Measurements from ENCODE around the gene GOLPH3. TPM values are rescaled to one million over a fixed set of nuclear protein-coding genes. Genes with fewer than 3 reads are reported as not detected.

The GOLPH3 gene
- total RNA-seq, 1 experiment from 2014 or later, result 46.2 TPM

DNA sequence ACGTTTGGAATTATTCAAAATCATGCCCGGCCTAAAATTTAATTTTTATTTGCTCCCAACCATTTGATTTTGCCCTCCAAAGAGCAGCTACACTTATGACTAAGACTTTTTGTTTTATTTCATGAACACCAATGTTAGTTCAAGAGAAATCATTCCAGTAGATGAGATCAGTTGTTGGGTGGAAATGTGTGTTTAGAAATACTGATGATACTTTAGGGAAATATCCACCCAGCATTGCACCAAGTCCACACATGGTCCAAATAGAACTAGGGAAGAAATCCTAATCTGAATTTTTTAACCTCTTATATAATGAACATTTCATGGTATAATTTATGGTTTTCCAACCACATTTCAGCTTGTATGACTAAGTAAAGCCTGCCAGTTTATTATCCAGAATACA, 28.3 kb upstream of the GOLPH3 start:
- no peak overlapping the region for H3K27ac ChIP-seq (ENCODE audit: low read length)
- no peak for ATAC-seq

DNA sequence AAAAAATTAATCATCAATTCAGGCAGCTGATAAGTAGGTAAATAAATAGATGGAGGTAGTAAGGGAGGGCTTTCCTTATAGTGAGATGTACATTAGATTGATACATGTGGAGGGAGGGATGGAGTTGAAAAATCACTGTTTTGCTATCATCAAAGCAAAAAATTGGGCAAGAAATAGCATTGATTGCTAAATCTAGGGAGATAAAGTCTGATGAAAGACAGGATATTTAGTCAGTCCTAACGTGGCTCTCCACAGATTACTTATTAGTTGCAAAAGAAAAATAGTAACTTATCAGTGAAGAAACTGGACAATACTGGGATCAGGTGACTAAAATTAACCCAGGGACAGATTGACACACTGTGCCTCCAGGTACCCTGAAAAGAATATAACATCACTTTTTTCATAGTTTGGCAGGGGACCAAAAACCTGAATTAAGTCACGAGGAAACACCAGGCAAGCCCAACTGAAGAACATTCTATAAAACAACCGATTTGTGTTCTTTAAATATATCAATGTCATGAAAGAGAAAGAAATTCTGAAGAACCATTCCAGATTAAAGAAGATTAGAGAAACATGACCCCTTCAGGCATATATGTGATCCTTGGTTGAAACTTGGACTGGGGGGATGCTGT, 27.1 kb upstream of the GOLPH3 start:
- Histone ChIP-seq H3K27ac (ENCODE audit: low read length) (peak overlapping the region; percentile 16), H3K4me3 (ENCODE audit: low read length) (no peak overlapping the region), H3K9me3 (ENCODE audit: low read length) (no peaks in the 10 kb centered on the region), H2AFZ (ENCODE audit: low read length) (no peak overlapping the region), H3K27me3 (ENCODE audit: low read length) (no peaks in the 10 kb centered on the region), H3F3A (ENCODE audit: low read length, unreplicated experiment) (peaks cover 8% of the 10 kb centered on the region), H3K9ac (ENCODE audit: low read length) (no peak overlapping the region), H3K4me2 (ENCODE audit: low read length) (no peak overlapping the region; the same call in 1 of the 2 replicates), H3K79me2 (ENCODE audit: low read length) (no peaks in the 10 kb centered on the region), H3K9me2 (replicated peaks; ENCODE audit: low read length) (no peaks in the 10 kb centered on the region), H4K20me1 (ENCODE audit: low read length) (no peaks in the 10 kb centered on the region), H3K36me3 (ENCODE audit: low read depth, low read length) (no peaks in the 10 kb centered on the region), H3K4me1 (ENCODE audit: insufficient read depth, low read length) (peaks cover 14% of the 10 kb centered on the region)
- ATAC-seq, result no peak
- ChIA-PET POLR2A (ENCODE audit: unreplicated experiment) (interaction anchor here (0.7 kb wide), 1 partner anchor 33 kb away, joined by 20 read pairs; no protein-coding TSS in a partner anchor), CTCF (no interaction called here)
- intact Hi-C loops (cut with micrococcal nuclease), result no loop called here
- DNase-seq, result no peak
- BruUV-seq (replicated peaks), result no TSS peak
- no peak for TF ChIP-seq EZH2 (IDR thresholded peaks at IDR 0.05; ENCODE audit: low read length, unreplicated experiment)
- no peak for TF ChIP-seq EZH2phosphoT487 (IDR thresholded peaks at IDR 0.05; ENCODE audit: borderline replicate concordance, low read length)
- TF ChIP-seq, protein P1, sequence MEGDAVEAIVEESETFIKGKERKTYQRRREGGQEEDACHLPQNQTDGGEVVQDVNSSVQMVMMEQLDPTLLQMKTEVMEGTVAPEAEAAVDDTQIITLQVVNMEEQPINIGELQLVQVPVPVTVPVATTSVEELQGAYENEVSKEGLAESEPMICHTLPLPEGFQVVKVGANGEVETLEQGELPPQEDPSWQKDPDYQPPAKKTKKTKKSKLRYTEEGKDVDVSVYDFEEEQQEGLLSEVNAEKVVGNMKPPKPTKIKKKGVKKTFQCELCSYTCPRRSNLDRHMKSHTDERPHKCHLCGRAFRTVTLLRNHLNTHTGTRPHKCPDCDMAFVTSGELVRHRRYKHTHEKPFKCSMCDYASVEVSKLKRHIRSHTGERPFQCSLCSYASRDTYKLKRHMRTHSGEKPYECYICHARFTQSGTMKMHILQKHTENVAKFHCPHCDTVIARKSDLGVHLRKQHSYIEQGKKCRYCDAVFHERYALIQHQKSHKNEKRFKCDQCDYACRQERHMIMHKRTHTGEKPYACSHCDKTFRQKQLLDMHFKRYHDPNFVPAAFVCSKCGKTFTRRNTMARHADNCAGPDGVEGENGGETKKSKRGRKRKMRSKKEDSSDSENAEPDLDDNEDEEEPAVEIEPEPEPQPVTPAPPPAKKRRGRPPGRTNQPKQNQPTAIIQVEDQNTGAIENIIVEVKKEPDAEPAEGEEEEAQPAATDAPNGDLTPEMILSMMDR (conservative IDR thresholded peaks at IDR 0.05; ENCODE audit: low read depth, low read length), result no peak

More for the DNA sequence above, 28.3 kb upstream of the GOLPH3 start:
- H3K9ac ChIP-seq (ENCODE audit: low read length), result no peak overlapping the region
- CTCF ChIA-PET, result no interaction called here
- intact Hi-C loops (cut with micrococcal nuclease), result no loop called here
- POLR2A ChIA-PET (ENCODE audit: unreplicated experiment), result no interaction called here
- no peaks in the 10 kb centered on the region for H3K79me2 ChIP-seq (ENCODE audit: low read length)
- no peak overlapping the region for H2AFZ ChIP-seq (ENCODE audit: low read length)
- no peaks in the 10 kb centered on the region for H3K36me3 ChIP-seq (ENCODE audit: low read depth, low read length)
- peaks cover 14% of the 10 kb centered on the region for H3K4me1 ChIP-seq (ENCODE audit: insufficient read depth, low read length)
- no peaks in the 10 kb centered on the region for H3K9me2 ChIP-seq (replicated peaks; ENCODE audit: low read length)
- no peaks in the 10 kb centered on the region for H4K20me1 ChIP-seq (ENCODE audit: low read length)
- H3K27me3 ChIP-seq (ENCODE audit: low read length), result no peaks in the 10 kb centered on the region
- no peak for DNase-seq
- H3K4me3 ChIP-seq (ENCODE audit: low read length), result no peak overlapping the region
- no peak overlapping the region for H3K4me2 ChIP-seq (ENCODE audit: low read length)
- TF ChIP-seq, protein P1 (conservative IDR thresholded peaks at IDR 0.05; ENCODE audit: low read depth, low read length), result no peak
- no TSS peak for BruUV-seq (replicated peaks)
- H3F3A ChIP-seq (ENCODE audit: low read length, unreplicated experiment), result peaks cover 8% of the 10 kb centered on the region
- no peaks in the 10 kb centered on the region for H3K9me3 ChIP-seq (ENCODE audit: low read length)

DNA sequence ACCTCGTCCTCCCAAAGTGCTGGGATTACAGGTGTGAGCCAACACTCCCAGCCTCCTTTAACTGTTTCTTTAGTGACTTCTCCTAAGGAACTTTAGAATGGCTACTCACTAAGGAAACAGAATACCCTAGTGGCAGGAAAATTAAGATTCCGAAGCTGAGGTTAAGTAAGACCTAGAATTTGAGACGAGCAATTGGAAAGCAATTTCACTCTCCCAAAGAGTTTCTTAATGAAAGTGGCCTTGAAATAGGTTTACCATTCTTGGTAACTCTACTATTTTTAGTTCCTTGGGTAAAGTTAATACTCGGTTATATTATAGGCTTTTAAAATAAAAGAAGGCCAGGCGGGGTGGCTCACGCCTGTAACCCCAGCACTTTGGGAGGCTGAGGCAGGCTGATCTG, 22.9 kb upstream of the GOLPH3 start:
- intact Hi-C loops (cut with micrococcal nuclease), result no loop called here
- H3K4me1 ChIP-seq (ENCODE audit: insufficient read depth, low read length), result peaks cover 24% of the 10 kb centered on the region
- H2AFZ ChIP-seq (ENCODE audit: low read length), result no peak overlapping the region
- H3K4me3 ChIP-seq (ENCODE audit: low read length), result no peak overlapping the region
- H3K79me2 ChIP-seq (ENCODE audit: low read length), result no peaks in the 10 kb centered on the region
- H3K9ac ChIP-seq (ENCODE audit: low read length), result no peak overlapping the region
- no TSS peak for BruUV-seq (replicated peaks)
- ChIA-PET CTCF (no interaction called here), POLR2A (ENCODE audit: unreplicated experiment) (no interaction called here)
- no peaks in the 10 kb centered on the region for H4K20me1 ChIP-seq (ENCODE audit: low read length)
- H3K4me2 ChIP-seq (ENCODE audit: low read length), result no peak overlapping the region
- no peaks in the 10 kb centered on the region for H3K9me2 ChIP-seq (replicated peaks; ENCODE audit: low read length)
- no peaks in the 10 kb centered on the region for H3K9me3 ChIP-seq (ENCODE audit: low read length)
- DNase-seq, result no peak
- no peaks in the 10 kb centered on the region for H3K36me3 ChIP-seq (ENCODE audit: low read depth, low read length)
- H3K27ac ChIP-seq (ENCODE audit: low read length), result no peak overlapping the region
- no peaks in the 10 kb centered on the region for H3K27me3 ChIP-seq (ENCODE audit: low read length)
- TF ChIP-seq EZH2phosphoT487 (IDR thresholded peaks at IDR 0.05; ENCODE audit: borderline replicate concordance, low read length), result no peak
- TF ChIP-seq, protein P1 (conservative IDR thresholded peaks at IDR 0.05; ENCODE audit: low read depth, low read length), result no peak
- no peak for TF ChIP-seq EZH2 (IDR thresholded peaks at IDR 0.05; ENCODE audit: low read length, unreplicated experiment)
- no peak for ATAC-seq
- peaks cover 8% of the 10 kb centered on the region for H3F3A ChIP-seq (ENCODE audit: low read length, unreplicated experiment)

Data from PC-3 (cell line).